Measurements from ENCODE around the gene MCTP2. TPM values are rescaled to one million over a fixed set of nuclear protein-coding genes. Genes with fewer than 3 reads are reported as not detected.
"Not testable (repeated sequence)": the region's sequence is repeated elsewhere in the genome, so short reads cannot be mapped to it uniquely, and the experiment has no call there.

MCTP2 gene
- polyA plus RNA-seq, 1 experiment = 9.5 TPM

- POLR2A ChIA-PET = no interaction called here
- Histone ChIP-seq H3K27me3 (ENCODE audit: control insufficient read depth, insufficient read depth, low read length) (no peaks in the 10 kb centered on the region), H3K4me3 (ENCODE audit: low read depth, low read length) (no peak overlapping the region), H3K36me3 (ENCODE audit: control insufficient read depth, insufficient read depth, low read length) (no peaks in the 10 kb centered on the region)
- no peak for DNase-seq (ENCODE audit: low read depth)
- TF ChIP-seq CTCF (IDR thresholded peaks at IDR 0.05; ENCODE audit: insufficient read depth, low read depth, low read length) = no peak
- CTCF ChIA-PET = interaction anchor here (0.8 to 2.2 kb wide), 3 partner anchors 8 to 83 kb away, joined by 3 to 6 read pairs (median 4); partner anchors contain the start of gene MCTP2
These were observed 9.1 kb downstream of the MCTP2 start for GRCh38 chr15:94240480-94240879.

- CTCF ChIA-PET = no interaction called here
- no peak overlapping the region for H3K4me3 ChIP-seq (ENCODE audit: low read depth, low read length)
- no peaks in the 10 kb centered on the region for H3K27me3 ChIP-seq (ENCODE audit: control insufficient read depth, insufficient read depth, low read length)
- POLR2A ChIA-PET = no interaction called here
- no peak for DNase-seq (ENCODE audit: low read depth)
- H3K36me3 ChIP-seq (ENCODE audit: control insufficient read depth, insufficient read depth, low read length) = no peaks in the 10 kb centered on the region
- TF ChIP-seq CTCF (IDR thresholded peaks at IDR 0.05; ENCODE audit: insufficient read depth, low read depth, low read length) = no peak
These were observed 10.9 kb downstream of the MCTP2 start for GRCh38 chr15:94242257-94242656.

GRCh38 chr15:94243003-94243402, 11.6 kb downstream of the MCTP2 start:
- H3K27me3 ChIP-seq (ENCODE audit: control insufficient read depth, insufficient read depth, low read length); H3K4me3 ChIP-seq (ENCODE audit: low read depth, low read length); DNase-seq (ENCODE audit: low read depth); CTCF ChIA-PET; H3K36me3 ChIP-seq (ENCODE audit: control insufficient read depth, insufficient read depth, low read length); POLR2A ChIA-PET: not testable (repeated sequence)

GRCh38 chr15:94243418-94243817, 12.1 kb downstream of the MCTP2 start:
- no peaks in the 10 kb centered on the region for H3K27me3 ChIP-seq (ENCODE audit: control insufficient read depth, insufficient read depth, low read length)
- POLR2A ChIA-PET = no interaction called here
- H3K4me3 ChIP-seq (ENCODE audit: low read depth, low read length) = no peak overlapping the region
- no peak for DNase-seq (ENCODE audit: low read depth)
- no peak for TF ChIP-seq CTCF (IDR thresholded peaks at IDR 0.05; ENCODE audit: insufficient read depth, low read depth, low read length)
- H3K36me3 ChIP-seq (ENCODE audit: control insufficient read depth, insufficient read depth, low read length) = no peaks in the 10 kb centered on the region
- CTCF ChIA-PET = no interaction called here

GRCh38 chr15:94246016-94246415, 14.7 kb downstream of the MCTP2 start:
- ChIA-PET POLR2A (no interaction called here), CTCF (interaction anchor here (0.7 to 1.0 kb wide), 2 partner anchors 16 to 19 kb away, joined by 3 read pairs; no protein-coding TSS in a partner anchor)
- Histone ChIP-seq H3K4me3 (ENCODE audit: low read depth, low read length) (no peak overlapping the region), H3K27me3 (ENCODE audit: control insufficient read depth, insufficient read depth, low read length) (no peaks in the 10 kb centered on the region), H3K36me3 (ENCODE audit: control insufficient read depth, insufficient read depth, low read length) (no peaks in the 10 kb centered on the region)
- DNase-seq (ENCODE audit: low read depth) = no peak
- TF ChIP-seq CTCF (IDR thresholded peaks at IDR 0.05; ENCODE audit: insufficient read depth, low read depth, low read length) = no peak

All from BJ (cell line).